GM12878 (cell line): ENCODE results near the gene SP100. TPM values are rescaled to one million over a fixed set of nuclear protein-coding genes. Genes with fewer than 3 reads are reported as not detected.
A peak's percentile ranks its signal among the peaks of the same experiment; 100 is the strongest.

Source experiments
- ATAC-seq: fragments of 200-7000 bp; cut with Tn5 transposase; 3 replicates; pipeline ENCODE4 v1.9.1; 2020; ENCODE audit warnings: mild to moderate bottlenecking, moderate library complexity
- BruUV-seq: library from RNA; stranded (reverse); fragments of 400-500 nt; replicated peaks from 2 replicates; lab custom pipeline; 2021; lab: Mats Ljungman, UMichigan
- CTCF ChIA-PET: fragments of 300-600 bp; sonication (Branson Sonifier 250); formaldehyde crosslinking; extraction: SDS; loops from one replicate; lab custom pipeline; 2021; ENCODE audit warnings: inconsistent platforms; lab: Yijun Ruan, JAX
- POLR2A ChIA-PET: fragments of 350-600 bp; formaldehyde crosslinking; extraction: SDS; loops from one replicate; lab custom pipeline; 2021; ENCODE audit warnings: inconsistent platforms; lab: Charles Lee
- RAD21 ChIA-PET: fragments of 300-600 bp; sonication (Branson Sonifier 250); formaldehyde crosslinking; loops from one replicate; lab custom pipeline; 2023; ENCODE audit warnings: antibody characterized with exemption; ENCODE audit not compliant: unreplicated experiment; lab: Charles Lee
- SMC1A ChIA-PET: fragments of 300-600 bp; sonication (Branson Sonifier 250); formaldehyde crosslinking; loops from one replicate; lab custom pipeline; 2023; ENCODE audit not compliant: unreplicated experiment, uncharacterized antibody; lab: Charles Lee
- DNase-seq: peaks from one replicate; pipeline ENCODE4 v3.0.0-alpha.2; 2011; ENCODE audit warnings: low read depth, low spot score
- FAIRE-seq: peaks from 3 replicates; lab custom pipeline; 2011; peaks lifted over from hg19 to GRCh38; lab: Jason Lieb, UNC
- H2AFZ ChIP-seq: 2 replicates; pipeline ENCODE4 v1.6.0; 2011; ENCODE audit warnings: low read depth, low read length, control low read depth; ENCODE audit not compliant: control insufficient read depth
- H3K27ac ChIP-seq: 2 replicates; pipeline ENCODE4 v1.5.1; 2011; ENCODE audit warnings: control low read depth; ENCODE audit not compliant: control insufficient read depth, insufficient read depth
- H3K27me3 ChIP-seq, 2 experiments: replicated peaks in 1 of 2; 2 replicates each; pipeline versions ENCODE4 v1.6.0 to v1.6.1; 2011; ENCODE audit warnings: low read length in 1 of 2; ENCODE audit not compliant: control insufficient read depth in 2 of 2, insufficient read depth in 2 of 2
- H3K36me3 ChIP-seq, 2 experiments: 2 replicates each; pipeline ENCODE4 v1.5.1; 2011; ENCODE audit warnings: low read length in 1 of 2; ENCODE audit not compliant: control insufficient read depth in 2 of 2, insufficient read depth in 2 of 2
- H3K4me1 ChIP-seq: 2 replicates; pipeline ENCODE4 v1.6.1; 2011; ENCODE audit warnings: mild to moderate bottlenecking, low read length, moderate library complexity, mixed read lengths; ENCODE audit not compliant: control insufficient read depth, insufficient read depth
- H3K4me2 ChIP-seq: 2 replicates; pipeline ENCODE4 v1.6.0; 2011; ENCODE audit warnings: control low read depth; ENCODE audit not compliant: control insufficient read depth, insufficient read depth
- H3K4me3 ChIP-seq: fragments of 200-600 bp; sonication (generic); 2 replicates; pipeline ENCODE4 v1.5.1; 2016
- H3K79me2 ChIP-seq: 2 replicates; pipeline ENCODE4 v1.6.0; 2011; ENCODE audit warnings: low read length; ENCODE audit not compliant: control insufficient read depth, insufficient read depth
- H3K9ac ChIP-seq: 2 replicates; pipeline ENCODE4 v1.8.0; 2011; ENCODE audit warnings: low read length, control low read depth, mixed read lengths; ENCODE audit not compliant: control insufficient read depth, insufficient read depth
- H3K9me3 ChIP-seq: replicated peaks from 3 replicates; pipeline ENCODE4 v1.5.1; 2011; ENCODE audit warnings: mild to moderate bottlenecking, low read length; ENCODE audit not compliant: control insufficient read depth, insufficient read depth
- H4K20me1 ChIP-seq: 2 replicates; pipeline ENCODE4 v1.6.0; 2011; ENCODE audit not compliant: control insufficient read depth, insufficient read depth
- BHLHE40 ChIP-seq, 2 experiments: fragments of 450-650 bp in 1 of 2; IDR thresholded peaks; 2 replicates each; pipeline ENCODE4 v1.6.1; 2011 to 2017; ENCODE audit warnings: low read depth in 2 of 2, borderline replicate concordance in 1 of 2, improper control_type of control experiment in 1 of 2, low read length in 1 of 2, mild to moderate bottlenecking in 1 of 2
- CEBPB ChIP-seq, 2 experiments: fragments of 150-350 bp in 1 of 2; IDR thresholded peaks; 2 replicates each; pipeline ENCODE4 v1.6.1; 2012 to 2014; ENCODE audit warnings: low read depth in 2 of 2, low read length in 2 of 2, borderline replicate concordance in 1 of 2, inconsistent platforms in 1 of 2
- FOXM1 ChIP-seq: IDR thresholded peaks from 2 replicates; pipeline ENCODE4 v1.6.1; 2012; ENCODE audit warnings: low read depth, mild to moderate bottlenecking, inconsistent platforms, low read length, moderate library complexity
- GATAD2B ChIP-seq: fragments of 450-650 bp; conservative IDR thresholded peaks from 2 replicates; pipeline ENCODE4 v1.6.1; 2017; ENCODE audit warnings: low read depth, mild to moderate bottlenecking, moderate library complexity
- MEF2A ChIP-seq: IDR thresholded peaks from 2 replicates; pipeline ENCODE4 v1.6.1; 2011; ENCODE audit warnings: low read depth, mild to moderate bottlenecking, low read length, moderate library complexity; ENCODE audit not compliant: insufficient read depth
- RAD21 ChIP-seq: IDR thresholded peaks from 2 replicates; pipeline ENCODE4 v1.6.1; 2011; ENCODE audit warnings: mild to moderate bottlenecking, low read depth, low read length, moderate library complexity; ENCODE audit not compliant: insufficient read depth
- RUNX3 ChIP-seq: IDR thresholded peaks from 2 replicates; pipeline ENCODE4 v1.6.1; 2012; ENCODE audit warnings: low read length, inconsistent platforms
- SIN3A ChIP-seq: IDR thresholded peaks from 2 replicates; pipeline ENCODE4 v1.6.1; 2012; ENCODE audit warnings: low read depth, low read length, improper control_type of control experiment
- ZNF384 ChIP-seq: IDR thresholded peaks from 2 replicates; pipeline ENCODE4 v1.6.1; 2012; ENCODE audit warnings: low read depth, mild to moderate bottlenecking, low read length, improper control_type of control experiment, borderline replicate concordance
- WGBS: methylation state at CpG from one replicate; pipeline ENCODE4 v1.1.6; 2016; ENCODE audit warnings: low lambda C conversion rate; ENCODE audit not compliant: insufficient replicate concordance, insufficient coverage; ENCODE audit errors: missing lambda C conversion rate; 5-methylcytosine and 5-hydroxymethylcytosine counted together
- in situ Hi-C: fragments of 300-500 bp; cut with MboI; formaldehyde crosslinking; loops from 9 replicates; pipeline ENCODE4 v1.14.3; 2018; ENCODE audit warnings: mixed read lengths
- intact Hi-C: fragments of 100-400 bp; cut with micrococcal nuclease; formaldehyde crosslinking; loops from one replicate; pipeline ENCODE4 v1.14.2; 2022; ENCODE audit not compliant: unreplicated experiment
- polyA plus RNA-seq, 11 experiments: library from polyadenylated mRNA; depleted of rRNA in 4 of 11; unstranded in 6 of 11; stranded (reverse) in 5 of 11; fragments of >200 nt; fragmentation: Nextera tagmentation in 4 of 11; fragmentation: Illumina TruSeq in 1 of 11; extraction: Ambion mirVana in 4 of 11; extraction: Trizol in 1 of 11; gene quantifications; 1 replicate in 1 of 11; 2 replicates in 10 of 11; pipeline versions ENCODE4 v1.2.1 to v1.2.3, GENCODE V29; 2011 to 2016; ENCODE audit warnings: inconsistent platforms in 2 of 11, missing spikeins in 2 of 11, low read depth in 1 of 11
- total RNA-seq, 4 experiments: library from RNA; depleted of rRNA in 3 of 4; stranded (reverse); fragments of >200 nt in 3 of 4; fragmentation: Illumina TruSeq in 1 of 4; extraction: Trizol in 1 of 4; gene quantifications; 2 replicates each; pipeline versions ENCODE4 v1.2.1 to v1.2.3, GENCODE V29; 2013 to 2021
- TF ChIP-seq, protein P1 (sequence below): fragments of 450-650 bp; IDR thresholded peaks from 2 replicates; pipeline ENCODE4 v1.6.1; 2016; ENCODE audit warnings: mild to moderate bottlenecking
- TF ChIP-seq, protein P2 (sequence below): IDR thresholded peaks from 2 replicates; pipeline ENCODE4 v1.6.1; 2012; ENCODE audit warnings: low read length, inconsistent platforms
- TF ChIP-seq, protein P3 (sequence below): fragments of 150-350 bp; IDR thresholded peaks from 2 replicates; pipeline ENCODE4 v1.6.1; 2016; ENCODE audit warnings: low read depth, low read length
- TF ChIP-seq, protein P4 (sequence below): fragments of 450-650 bp; IDR thresholded peaks from 2 replicates; pipeline ENCODE4 v1.6.1; 2017; ENCODE audit warnings: antibody characterized with exemption, mild to moderate bottlenecking, moderate library complexity

The SP100 gene
- total and polyA plus RNA-seq, 10 of the 15 experiments (the other 5 are each of a cell fraction or from before 2014, with no cell fraction given) = 109 to 239 (median 180) TPM

DNA sequence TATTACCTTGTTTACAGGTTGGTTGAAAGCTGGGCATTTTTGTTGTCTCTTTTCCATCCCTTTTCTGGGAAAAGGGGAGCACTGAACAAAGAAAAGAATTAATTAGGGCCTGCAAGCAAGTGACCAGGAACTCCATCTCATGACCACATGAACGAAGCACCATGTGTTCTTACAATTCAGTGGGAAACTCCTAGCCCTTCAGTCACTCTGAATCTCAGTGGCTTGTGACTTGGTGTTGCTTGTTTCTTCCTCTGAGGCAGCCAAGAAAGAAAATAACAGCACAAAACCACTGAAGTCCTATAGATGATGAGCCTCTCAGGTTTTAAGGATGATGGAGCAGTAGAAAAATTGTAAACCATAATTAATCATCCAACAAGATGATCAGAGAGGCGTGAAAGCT is 167.6 kb downstream of the SP100 start:
- DNase-seq (no peak), FAIRE-seq (no peak), ATAC-seq (peak; percentile 67)
- H4K20me1 ChIP-seq = no peaks in the 10 kb centered on the region
- peak overlapping the region; percentile 97 for H3K27ac ChIP-seq
- peaks cover 52% of the 10 kb centered on the region for H3K4me1 ChIP-seq
- WGBS = 0% methylated on average over 2 of the region's 2 CpGs
- peak overlapping the region; percentile 66 for H3K9ac ChIP-seq
- peak overlapping the region; percentile 44; the same call in 1 of the 2 replicates for H3K4me3 ChIP-seq
- CTCF ChIA-PET = interaction anchor here (0.7 to 1.4 kb wide), 4 partner anchors 15 to 381 kb away, joined by 3 to 5 read pairs (median 3); no protein-coding TSS in a partner anchor
- H3K36me3 ChIP-seq = peaks cover 1 to 15% of the 10 kb centered on the region in 2 experiments; a peak in 3 of 4 replicates
- H3K79me2 ChIP-seq = peaks cover 56% of the 10 kb centered on the region
- no peaks in the 10 kb centered on the region for H3K27me3 ChIP-seq
- intact Hi-C loops = loop anchor here (2.0 to 10.0 kb wide), 3 partner anchors 17 to 371 kb away; no protein-coding TSS in a partner anchor
- SMC1A ChIA-PET = interaction anchor here (1.2 to 4.7 kb wide), 9 partner anchors 10 to 381 kb away, joined by 3 to 52 read pairs (median 9); partner anchors contain the start of gene SP100
- peaks cover 11% of the 10 kb centered on the region for H3K9me3 ChIP-seq
- peak overlapping the region; percentile 52 for H2AFZ ChIP-seq
- RAD21 ChIA-PET = interaction anchor here (0.6 to 4.5 kb wide), 8 partner anchors 11 to 355 kb away, joined by 3 to 44 read pairs (median 4); no protein-coding TSS in a partner anchor
- in situ Hi-C loops = no loop called here
- peak overlapping the region; percentile 78 for H3K4me2 ChIP-seq
- BruUV-seq = no TSS peak
- POLR2A ChIA-PET = interaction anchor here (0.7 to 1.5 kb wide), 7 partner anchors 9 to 152 kb away, joined by 3 to 4 read pairs (median 3); no protein-coding TSS in a partner anchor
- no peak for TF ChIP-seq CEBPB (IDR thresholded peaks at IDR 0.05; ENCODE audit: borderline replicate concordance in 1 of 2, low read depth in 2 of 2, low read length in 2 of 2)
- no peak for TF ChIP-seq MEF2A
- TF ChIP-seq, protein P1, sequence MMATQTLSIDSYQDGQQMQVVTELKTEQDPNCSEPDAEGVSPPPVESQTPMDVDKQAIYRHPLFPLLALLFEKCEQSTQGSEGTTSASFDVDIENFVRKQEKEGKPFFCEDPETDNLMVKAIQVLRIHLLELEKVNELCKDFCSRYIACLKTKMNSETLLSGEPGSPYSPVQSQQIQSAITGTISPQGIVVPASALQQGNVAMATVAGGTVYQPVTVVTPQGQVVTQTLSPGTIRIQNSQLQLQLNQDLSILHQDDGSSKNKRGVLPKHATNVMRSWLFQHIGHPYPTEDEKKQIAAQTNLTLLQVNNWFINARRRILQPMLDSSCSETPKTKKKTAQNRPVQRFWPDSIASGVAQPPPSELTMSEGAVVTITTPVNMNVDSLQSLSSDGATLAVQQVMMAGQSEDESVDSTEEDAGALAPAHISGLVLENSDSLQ = peak; percentile 47
- TF ChIP-seq, protein P2, sequence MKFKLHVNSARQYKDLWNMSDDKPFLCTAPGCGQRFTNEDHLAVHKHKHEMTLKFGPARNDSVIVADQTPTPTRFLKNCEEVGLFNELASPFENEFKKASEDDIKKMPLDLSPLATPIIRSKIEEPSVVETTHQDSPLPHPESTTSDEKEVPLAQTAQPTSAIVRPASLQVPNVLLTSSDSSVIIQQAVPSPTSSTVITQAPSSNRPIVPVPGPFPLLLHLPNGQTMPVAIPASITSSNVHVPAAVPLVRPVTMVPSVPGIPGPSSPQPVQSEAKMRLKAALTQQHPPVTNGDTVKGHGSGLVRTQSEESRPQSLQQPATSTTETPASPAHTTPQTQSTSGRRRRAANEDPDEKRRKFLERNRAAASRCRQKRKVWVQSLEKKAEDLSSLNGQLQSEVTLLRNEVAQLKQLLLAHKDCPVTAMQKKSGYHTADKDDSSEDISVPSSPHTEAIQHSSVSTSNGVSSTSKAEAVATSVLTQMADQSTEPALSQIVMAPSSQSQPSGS = no peak
- 0 out of 2 replicates have a peak, but pooled peaks have one; percentile 2 for TF ChIP-seq RAD21
- TF ChIP-seq FOXM1 = peak; percentile 50; the same call in 1 of the 2 replicates
- TF ChIP-seq GATAD2B = no peak
- TF ChIP-seq, protein P3, sequence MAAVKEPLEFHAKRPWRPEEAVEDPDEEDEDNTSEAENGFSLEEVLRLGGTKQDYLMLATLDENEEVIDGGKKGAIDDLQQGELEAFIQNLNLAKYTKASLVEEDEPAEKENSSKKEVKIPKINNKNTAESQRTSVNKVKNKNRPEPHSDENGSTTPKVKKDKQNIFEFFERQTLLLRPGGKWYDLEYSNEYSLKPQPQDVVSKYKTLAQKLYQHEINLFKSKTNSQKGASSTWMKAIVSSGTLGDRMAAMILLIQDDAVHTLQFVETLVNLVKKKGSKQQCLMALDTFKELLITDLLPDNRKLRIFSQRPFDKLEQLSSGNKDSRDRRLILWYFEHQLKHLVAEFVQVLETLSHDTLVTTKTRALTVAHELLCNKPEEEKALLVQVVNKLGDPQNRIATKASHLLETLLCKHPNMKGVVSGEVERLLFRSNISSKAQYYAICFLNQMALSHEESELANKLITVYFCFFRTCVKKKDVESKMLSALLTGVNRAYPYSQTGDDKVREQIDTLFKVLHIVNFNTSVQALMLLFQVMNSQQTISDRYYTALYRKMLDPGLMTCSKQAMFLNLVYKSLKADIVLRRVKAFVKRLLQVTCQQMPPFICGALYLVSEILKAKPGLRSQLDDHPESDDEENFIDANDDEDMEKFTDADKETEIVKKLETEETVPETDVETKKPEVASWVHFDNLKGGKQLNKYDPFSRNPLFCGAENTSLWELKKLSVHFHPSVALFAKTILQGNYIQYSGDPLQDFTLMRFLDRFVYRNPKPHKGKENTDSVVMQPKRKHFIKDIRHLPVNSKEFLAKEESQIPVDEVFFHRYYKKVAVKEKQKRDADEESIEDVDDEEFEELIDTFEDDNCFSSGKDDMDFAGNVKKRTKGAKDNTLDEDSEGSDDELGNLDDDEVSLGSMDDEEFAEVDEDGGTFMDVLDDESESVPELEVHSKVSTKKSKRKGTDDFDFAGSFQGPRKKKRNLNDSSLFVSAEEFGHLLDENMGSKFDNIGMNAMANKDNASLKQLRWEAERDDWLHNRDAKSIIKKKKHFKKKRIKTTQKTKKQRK = no peak
- no peak for TF ChIP-seq SIN3A
- no peak for TF ChIP-seq ZNF384
- TF ChIP-seq, protein P4, sequence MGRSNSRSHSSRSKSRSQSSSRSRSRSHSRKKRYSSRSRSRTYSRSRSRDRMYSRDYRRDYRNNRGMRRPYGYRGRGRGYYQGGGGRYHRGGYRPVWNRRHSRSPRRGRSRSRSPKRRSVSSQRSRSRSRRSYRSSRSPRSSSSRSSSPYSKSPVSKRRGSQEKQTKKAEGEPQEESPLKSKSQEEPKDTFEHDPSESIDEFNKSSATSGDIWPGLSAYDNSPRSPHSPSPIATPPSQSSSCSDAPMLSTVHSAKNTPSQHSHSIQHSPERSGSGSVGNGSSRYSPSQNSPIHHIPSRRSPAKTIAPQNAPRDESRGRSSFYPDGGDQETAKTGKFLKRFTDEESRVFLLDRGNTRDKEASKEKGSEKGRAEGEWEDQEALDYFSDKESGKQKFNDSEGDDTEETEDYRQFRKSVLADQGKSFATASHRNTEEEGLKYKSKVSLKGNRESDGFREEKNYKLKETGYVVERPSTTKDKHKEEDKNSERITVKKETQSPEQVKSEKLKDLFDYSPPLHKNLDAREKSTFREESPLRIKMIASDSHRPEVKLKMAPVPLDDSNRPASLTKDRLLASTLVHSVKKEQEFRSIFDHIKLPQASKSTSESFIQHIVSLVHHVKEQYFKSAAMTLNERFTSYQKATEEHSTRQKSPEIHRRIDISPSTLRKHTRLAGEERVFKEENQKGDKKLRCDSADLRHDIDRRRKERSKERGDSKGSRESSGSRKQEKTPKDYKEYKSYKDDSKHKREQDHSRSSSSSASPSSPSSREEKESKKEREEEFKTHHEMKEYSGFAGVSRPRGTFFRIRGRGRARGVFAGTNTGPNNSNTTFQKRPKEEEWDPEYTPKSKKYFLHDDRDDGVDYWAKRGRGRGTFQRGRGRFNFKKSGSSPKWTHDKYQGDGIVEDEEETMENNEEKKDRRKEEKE = no peak
- TF ChIP-seq RUNX3 = peak; percentile 74
- 0 out of 4 replicates have a peak, but pooled peaks of 1 of the 2 experiments have one; percentile 6 for TF ChIP-seq BHLHE40 (IDR thresholded peaks at IDR 0.05; ENCODE audit: borderline replicate concordance in 1 of 2, low read depth in 2 of 2, low read length in 1 of 2)
